Prostate gland (tissue), 2 donors: ENCODE measurements around the gene PCNT.
A peak's percentile ranks its signal among the peaks of the same experiment; 100 is the strongest.

Experiments used
- POLR2A ChIP-seq: fragments of 450-650 bp; IDR thresholded peaks from one replicate; pipeline ENCODE4 v1.6.1; 2016; ENCODE audit warnings: antibody characterized with exemption, mild to moderate bottlenecking
- POLR2AphosphoS5 ChIP-seq: sonication (generic); formaldehyde crosslinking; IDR thresholded peaks from one replicate; pipeline ENCODE4 v1.6.1; 2017; ENCODE audit warnings: antibody characterized with exemption
- TF ChIP-seq, protein P1 (sequence below), 4 experiments: fragments of 200-600 bp in 2 of 4; fragments of 450-650 bp in 2 of 4; sonication (generic) in 2 of 4; IDR thresholded peaks; 1 replicate in 3 of 4; 2 replicates in 1 of 4; pipeline ENCODE4 v1.5.1; 2016 to 2019; ENCODE audit warnings: antibody characterized with exemption in 4 of 4, mild to moderate bottlenecking in 2 of 4, moderate library complexity in 2 of 4

DNA sequence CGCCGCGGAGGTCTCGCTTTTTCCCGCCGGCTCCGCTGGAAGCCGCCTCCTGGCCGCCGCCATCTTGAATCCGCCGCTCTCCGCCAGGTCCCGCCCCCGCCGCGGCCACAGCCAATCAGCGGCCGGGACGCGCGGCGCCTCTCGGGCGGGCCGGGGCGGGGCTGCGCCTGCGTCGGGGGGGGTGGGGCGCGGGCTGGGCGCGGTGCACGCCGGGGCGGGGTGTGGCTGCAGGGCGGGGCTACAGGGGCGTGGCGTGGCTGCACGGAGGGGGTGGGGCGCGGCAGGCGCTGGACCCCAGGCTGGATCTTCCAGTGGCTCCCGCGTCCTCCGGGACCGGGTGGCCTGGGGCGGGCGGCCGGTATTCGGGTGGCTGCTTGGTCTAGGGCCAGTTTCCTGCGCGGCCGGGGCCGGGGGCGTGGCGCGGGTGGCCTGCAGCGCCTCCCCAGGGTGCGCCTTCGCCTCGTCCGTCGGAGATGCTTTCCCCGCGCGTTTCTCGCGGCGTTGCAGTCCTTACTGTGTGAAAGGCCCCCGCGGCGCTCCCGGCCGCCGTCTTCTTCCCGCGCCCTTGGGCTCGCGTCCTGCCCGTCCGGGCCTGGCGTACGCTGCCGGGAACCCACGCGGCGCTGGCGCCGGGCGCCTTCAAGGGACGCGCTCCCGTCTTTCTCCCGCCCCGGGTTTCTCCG lies 575 bp downstream of the PCNT start:
- TF ChIP-seq, protein P1, sequence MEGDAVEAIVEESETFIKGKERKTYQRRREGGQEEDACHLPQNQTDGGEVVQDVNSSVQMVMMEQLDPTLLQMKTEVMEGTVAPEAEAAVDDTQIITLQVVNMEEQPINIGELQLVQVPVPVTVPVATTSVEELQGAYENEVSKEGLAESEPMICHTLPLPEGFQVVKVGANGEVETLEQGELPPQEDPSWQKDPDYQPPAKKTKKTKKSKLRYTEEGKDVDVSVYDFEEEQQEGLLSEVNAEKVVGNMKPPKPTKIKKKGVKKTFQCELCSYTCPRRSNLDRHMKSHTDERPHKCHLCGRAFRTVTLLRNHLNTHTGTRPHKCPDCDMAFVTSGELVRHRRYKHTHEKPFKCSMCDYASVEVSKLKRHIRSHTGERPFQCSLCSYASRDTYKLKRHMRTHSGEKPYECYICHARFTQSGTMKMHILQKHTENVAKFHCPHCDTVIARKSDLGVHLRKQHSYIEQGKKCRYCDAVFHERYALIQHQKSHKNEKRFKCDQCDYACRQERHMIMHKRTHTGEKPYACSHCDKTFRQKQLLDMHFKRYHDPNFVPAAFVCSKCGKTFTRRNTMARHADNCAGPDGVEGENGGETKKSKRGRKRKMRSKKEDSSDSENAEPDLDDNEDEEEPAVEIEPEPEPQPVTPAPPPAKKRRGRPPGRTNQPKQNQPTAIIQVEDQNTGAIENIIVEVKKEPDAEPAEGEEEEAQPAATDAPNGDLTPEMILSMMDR (IDR thresholded peaks at IDR 0.05): peak in 1 of 4 experiments; percentile 6
- TF ChIP-seq POLR2A (peak; percentile 68), POLR2AphosphoS5 (no peak)
